Activated effector memory CD4-positive, alpha-beta T cell treated with Interleukin-2 at 50 U/mL for 16 hours (primary cell): ENCODE measurements around the gene FBXL7.

Experiments
- DNase-seq: peaks from one replicate; pipeline ENCODE4 v3.0.0-alpha.2; 2020

Gene FBXL7

GRCh38 chr5:15680455-15680854, 180.5 kb downstream of the FBXL7 start:
- no peak for DNase-seq

DNA sequence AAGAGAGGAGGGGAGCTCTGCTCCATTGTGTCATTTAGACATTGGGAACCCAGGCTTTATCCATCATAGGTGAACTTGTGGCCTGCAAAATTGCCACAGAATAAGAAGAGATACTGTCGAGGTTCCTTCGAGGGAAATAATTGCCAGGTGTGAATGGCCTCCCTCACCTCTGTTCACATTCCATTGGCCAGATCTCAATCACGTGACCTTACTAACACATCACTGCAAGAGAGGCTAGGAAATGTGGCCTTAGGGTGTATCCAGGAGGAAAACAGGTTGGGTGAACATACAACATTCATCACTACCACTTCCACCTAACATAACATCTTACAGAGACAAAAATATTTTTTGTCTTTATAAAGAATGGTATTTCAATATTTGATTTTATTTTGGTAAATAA, 182.1 kb downstream of the FBXL7 start:
- DNase-seq = no peak

DNA sequence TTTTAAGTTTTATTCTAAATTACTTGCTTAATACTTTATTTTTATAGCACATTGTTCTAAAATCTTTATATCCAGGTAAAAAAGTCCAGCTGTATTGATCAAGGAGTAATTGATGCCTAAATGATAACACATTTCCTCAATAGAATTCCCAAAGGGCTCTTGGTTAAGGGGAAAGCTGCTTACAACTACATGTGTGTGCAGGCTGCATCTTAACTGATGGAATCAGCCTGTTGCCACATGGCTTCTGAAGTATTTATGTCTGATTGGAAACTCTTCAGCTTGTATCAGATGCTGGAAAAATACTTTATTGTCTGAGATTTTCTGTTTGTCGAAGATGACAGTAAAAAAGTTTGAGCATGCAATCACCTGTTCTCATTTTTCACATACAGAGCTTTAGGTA, 182.6 kb downstream of the FBXL7 start:
- no peak for DNase-seq

DNA sequence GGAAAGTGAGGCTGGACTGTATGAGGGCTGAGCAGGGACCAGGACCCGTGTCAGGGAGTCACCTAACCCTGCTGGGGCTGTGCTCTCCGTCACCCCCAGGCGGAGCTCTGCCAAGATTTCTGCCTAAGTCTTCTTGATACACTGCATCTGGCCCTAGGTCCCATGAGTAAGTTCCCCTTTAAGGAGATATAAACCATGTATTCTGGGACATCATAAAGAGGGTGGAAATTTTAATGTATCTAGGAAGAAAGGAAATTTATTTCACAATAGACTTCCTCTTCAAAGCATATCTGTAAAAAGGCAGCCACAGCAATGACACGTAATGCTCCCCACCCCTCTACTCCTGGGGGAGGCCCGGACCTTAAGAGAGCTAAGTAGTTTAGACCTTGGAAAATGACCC, 183.4 kb downstream of the FBXL7 start:
- DNase-seq = no peak

- no peak for DNase-seq
These were observed 187.4 kb downstream of the FBXL7 start for GRCh38 chr5:15687401-15687800.

- no peak for DNase-seq
These were observed 189.9 kb downstream of the FBXL7 start for GRCh38 chr5:15689836-15690235.

- DNase-seq = no peak
These were observed 190.6 kb downstream of the FBXL7 start for GRCh38 chr5:15690611-15691010.

DNA sequence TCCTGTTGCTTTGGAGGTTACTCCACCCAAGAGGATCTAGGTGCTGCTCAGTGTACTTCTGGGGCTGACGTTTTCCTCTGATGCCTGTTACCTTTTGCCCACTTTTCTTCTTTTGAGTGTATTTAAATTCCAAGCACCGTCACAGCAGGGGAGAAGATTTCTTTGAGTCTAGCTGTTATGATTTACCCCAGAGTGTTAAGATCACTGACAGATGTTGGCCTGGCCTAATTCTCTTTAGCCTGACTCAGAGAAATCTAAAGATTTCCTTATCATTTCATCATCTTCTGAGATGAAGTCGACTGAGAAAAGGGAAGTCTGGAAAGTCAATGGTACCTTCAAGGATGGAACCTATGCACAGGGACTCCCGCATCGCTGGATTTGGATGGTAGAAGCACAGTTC, 191.5 kb downstream of the FBXL7 start:
- DNase-seq = no peak

DNA sequence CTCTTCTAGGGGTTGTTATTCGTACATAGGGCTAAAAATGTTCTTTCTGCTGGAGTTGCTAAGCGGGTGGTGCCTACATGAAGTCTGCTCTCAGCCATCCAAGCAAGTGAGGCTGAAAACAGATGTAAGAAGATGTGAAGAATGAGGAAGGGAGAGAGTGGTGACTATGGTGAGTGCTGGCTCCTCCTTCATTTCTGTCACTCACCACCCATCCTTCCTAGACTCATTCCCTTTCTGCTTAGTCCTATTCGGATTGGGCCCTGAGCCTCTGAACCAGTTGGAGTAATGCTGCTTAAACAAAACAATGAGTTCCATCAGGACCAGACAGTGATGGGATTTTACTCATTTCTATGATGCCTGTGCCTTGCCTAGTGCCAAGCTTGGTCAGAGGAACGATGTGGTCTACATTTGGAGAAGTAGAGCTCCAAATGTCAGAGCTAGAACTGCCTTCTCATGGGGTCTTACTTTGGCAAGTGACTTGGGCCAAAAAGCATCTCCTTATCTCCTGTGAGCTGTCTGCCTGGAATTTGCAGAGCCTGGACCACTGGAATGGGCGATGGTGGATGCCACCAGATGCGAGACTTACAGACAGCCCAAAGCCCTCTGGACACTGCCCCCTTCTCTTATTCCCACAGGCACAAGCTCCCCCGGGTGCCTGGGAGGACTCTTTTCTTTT, 192.9 kb downstream of the FBXL7 start:
- DNase-seq = no peak

GRCh38 chr5:15693382-15693728, 193.4 kb downstream of the FBXL7 start:
- no peak for DNase-seq

GRCh38 chr5:15693933-15694332, 194.0 kb downstream of the FBXL7 start:
- no peak for DNase-seq

- no peak for DNase-seq
These were observed 194.8 kb downstream of the FBXL7 start for GRCh38 chr5:15694696-15695214.

DNA sequence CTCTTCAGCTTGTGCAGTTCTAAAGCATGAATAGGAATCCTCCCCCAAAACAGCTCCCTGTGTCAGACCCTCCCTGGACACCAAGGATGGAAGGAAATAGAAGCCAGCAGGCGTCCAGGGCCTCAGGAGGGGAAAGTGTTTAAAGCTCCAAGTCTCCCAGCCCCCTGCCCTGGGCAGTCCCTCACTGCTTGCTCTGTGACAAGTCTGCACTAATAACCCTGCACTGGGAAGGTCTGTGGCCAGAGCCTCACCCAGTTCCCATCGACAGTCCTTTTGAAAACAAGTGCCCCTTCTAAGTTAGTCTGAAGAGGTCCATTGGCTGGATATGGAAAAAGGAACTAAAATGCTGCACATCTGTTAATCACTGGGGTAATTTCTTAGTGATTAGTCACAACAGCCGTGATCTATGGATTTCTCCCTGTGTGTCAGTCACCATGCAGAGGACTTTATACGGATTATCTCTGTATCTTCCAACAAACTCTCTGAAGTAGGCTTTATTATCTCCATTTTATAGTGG, 195.3 kb downstream of the FBXL7 start:
- no peak for DNase-seq

DNA sequence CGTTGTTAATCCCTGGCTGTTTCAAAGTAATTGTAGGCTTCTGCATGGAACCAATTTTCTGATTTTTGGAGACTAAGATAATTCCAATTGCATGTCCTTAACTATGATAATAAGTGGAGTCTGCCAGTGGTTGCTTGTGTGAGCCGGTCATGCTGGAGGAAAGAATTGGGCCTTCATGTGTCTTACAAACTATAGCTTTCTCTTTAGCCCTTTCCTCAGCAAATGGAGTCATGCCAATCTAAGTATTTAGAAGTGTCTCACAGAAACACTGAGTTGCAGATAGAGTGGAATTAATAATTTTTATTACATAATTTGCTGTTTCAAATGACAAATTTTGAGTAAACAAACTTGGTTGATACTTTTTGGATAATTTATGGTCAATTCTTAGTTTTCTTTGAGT, 200.4 kb downstream of the FBXL7 start:
- DNase-seq = no peak

DNA sequence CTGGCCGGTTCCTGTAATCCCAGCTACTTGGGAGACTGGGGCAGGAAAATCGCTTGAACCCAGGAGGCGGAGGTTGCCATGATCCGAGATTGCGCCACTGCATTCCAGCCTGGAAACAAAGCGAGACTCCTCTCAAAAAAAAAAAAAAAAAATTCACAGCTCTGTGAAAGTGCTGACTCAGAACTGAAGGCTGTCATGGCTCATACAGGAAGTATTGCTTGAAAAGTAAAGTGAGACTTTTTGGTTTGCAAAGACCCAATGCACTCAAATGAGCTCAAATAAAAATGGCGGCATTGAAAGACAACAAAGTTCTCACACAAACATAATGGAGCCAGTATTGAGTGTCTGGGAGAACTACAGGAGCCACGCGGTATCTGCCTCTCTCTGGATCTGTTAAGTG, 202.1 kb downstream of the FBXL7 start:
- no peak for DNase-seq

DNA sequence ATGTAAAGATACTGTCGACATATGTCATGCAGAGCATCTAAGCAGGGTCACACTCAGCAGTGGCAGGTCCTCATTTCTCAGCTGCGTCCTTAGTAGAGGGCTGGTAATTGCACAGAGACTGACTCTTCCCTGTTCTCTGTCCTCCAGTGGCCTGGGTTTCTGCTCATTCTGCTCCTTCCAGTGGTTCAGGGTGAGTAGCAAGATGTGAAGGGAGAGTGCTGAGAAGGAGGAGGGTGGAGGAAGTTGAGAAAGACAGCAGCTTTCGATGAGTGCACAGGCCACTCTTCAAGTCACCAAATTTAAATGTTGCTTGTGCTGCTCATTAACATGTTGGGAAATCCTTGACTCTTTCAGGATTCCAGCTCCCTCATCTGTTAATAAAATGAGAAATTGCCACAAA, 203.9 kb downstream of the FBXL7 start:
- DNase-seq = no peak

- DNase-seq = no peak
These were observed 204.5 kb downstream of the FBXL7 start for GRCh38 chr5:15704397-15704947.

GRCh38 chr5:15707631-15708030, 207.7 kb downstream of the FBXL7 start:
- no peak for DNase-seq

- DNase-seq = no peak
These were observed 211.9 kb downstream of the FBXL7 start for GRCh38 chr5:15711892-15712291.

DNA sequence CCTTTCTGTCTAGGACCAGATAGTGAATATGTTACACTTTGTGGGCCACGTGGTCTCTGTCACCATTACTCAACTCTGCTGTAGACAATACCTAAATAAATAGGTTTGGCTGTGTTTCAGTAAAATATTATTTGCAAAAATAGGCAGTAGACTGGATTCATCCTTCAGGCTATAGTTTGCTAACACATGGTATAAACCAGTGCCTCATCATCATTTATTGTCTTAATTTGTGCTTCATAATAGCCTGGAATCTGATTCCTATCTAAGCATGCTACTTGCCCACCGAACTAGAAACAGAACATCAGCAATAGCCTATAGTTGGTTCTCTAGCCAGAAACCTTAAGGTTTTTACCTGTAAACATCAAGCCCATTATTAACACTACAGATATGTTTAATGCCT, 215.6 kb downstream of the FBXL7 start:
- DNase-seq = no peak

GRCh38 chr5:15715967-15716366, 216.0 kb downstream of the FBXL7 start:
- no peak for DNase-seq

- DNase-seq = no peak
These were observed 217.0 kb downstream of the FBXL7 start for GRCh38 chr5:15717001-15717400.

DNA sequence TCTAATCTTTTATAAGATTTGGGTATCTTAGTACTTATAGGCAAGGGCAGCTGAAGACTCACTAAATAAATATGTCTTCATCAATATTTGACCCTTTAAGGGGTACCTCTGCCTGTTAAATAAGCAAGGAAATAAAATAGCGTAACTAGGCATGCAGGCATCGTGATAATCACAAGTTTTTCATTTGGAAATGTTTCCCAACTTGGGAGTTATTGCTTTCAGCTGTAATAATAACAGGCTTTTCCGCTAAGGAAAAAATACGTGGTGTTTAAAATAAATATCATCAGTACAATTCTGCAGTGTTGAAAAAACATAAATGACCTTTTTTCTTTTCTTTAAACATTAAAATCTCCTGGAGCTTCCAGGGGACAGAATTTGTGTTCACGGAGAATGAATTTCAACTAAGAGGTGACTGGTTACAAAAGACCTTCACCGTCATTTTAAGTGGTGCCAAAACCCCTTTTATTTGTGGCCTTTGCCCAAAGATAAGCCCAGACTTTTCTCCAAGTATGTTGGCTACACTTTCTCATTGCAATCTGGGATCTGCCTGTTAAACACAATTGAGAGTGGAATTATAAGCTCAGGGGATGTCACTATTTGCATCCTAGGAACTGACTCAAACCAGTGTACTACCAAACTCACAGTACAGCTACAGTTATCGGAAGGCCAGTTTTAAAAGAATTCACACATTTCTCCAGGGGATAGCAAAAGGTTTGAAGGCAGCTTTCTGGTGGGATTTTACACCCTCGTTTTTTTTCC, 218.6 kb downstream of the FBXL7 start:
- DNase-seq = no peak

DNA sequence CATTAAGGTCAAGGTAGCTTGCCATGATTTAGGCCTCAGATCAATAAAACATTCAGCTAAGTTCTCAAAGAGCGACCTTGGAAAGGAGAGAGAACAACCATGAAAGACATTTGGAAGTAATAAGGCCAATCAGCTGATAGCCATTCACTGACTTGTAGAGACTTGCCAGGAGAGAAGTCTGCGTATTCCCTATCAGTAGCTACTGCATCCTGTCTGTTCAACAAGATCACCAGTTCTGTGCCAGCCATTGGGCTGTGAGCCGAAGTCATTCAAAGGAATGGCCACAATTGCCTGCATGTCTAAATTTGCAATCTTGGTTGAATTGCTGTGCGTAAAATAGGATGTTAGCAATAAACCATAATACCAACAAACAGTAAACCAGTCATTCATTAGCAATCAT, 219.8 kb downstream of the FBXL7 start:
- DNase-seq = no peak
